B cell (primary cell): ENCODE measurements around the gene PRRG2. TPM values are rescaled to one million over a fixed set of nuclear protein-coding genes. Genes with fewer than 3 reads are reported as not detected.

Experiments
- ATAC-seq: fragments of 200-7000 bp; cut with Tn5 transposase; one replicate; pipeline ENCODE4 v1.10.0; 2021; ENCODE audit warnings: low read depth, mild to moderate bottlenecking, moderate number of reproducible peaks, moderate library complexity
- CTCF ChIA-PET: fragments of 350-600 bp; sonication (Branson Sonifier 250); formaldehyde crosslinking; loops from one replicate; lab custom pipeline; 2021; ENCODE audit warnings: antibody characterized with exemption, inconsistent platforms; lab: Charles Lee
- POLR2A ChIA-PET: fragments of 350-600 bp; sonication (Branson Sonifier 250); formaldehyde crosslinking; loops from one replicate; lab custom pipeline; 2021; ENCODE audit warnings: antibody characterized with exemption; lab: Charles Lee
- DNase-seq: peaks from one replicate; pipeline ENCODE4 v3.0.0; 2013
- H2AFZ ChIP-seq: 2 replicates; pipeline ENCODE4 v1.6.1; 2012; ENCODE audit warnings: mild to moderate bottlenecking, low read depth, low read length; ENCODE audit not compliant: insufficient read depth, poor library complexity, severe bottlenecking
- H3K27ac ChIP-seq, 2 donors: 1 replicate in 1 of 2; 2 replicates in 1 of 2; pipeline ENCODE4 v1.5.1; 2012 to 2013; ENCODE audit warnings: low read length in 2 of 2, mild to moderate bottlenecking in 2 of 2, moderate library complexity in 1 of 2
- H3K27me3 ChIP-seq, 4 experiments: fragments of 200-600 bp in 1 of 4; sonication (generic) in 1 of 4; replicated peaks in 1 of 4; 1 replicate in 2 of 4; 2 replicates in 2 of 4; pipeline versions ENCODE4 v1.6.1 to v1.7.0; 2013 to 2016; ENCODE audit warnings: low read length in 3 of 4, mild to moderate bottlenecking in 2 of 4, mixed read lengths in 1 of 4, moderate library complexity in 1 of 4; ENCODE audit not compliant: insufficient read depth in 4 of 4, control insufficient read depth in 3 of 4; ENCODE audit errors: control extremely low read depth in 1 of 4
- H3K36me3 ChIP-seq, 2 experiments: replicated peaks in 1 of 2; 1 replicate in 1 of 2; 2 replicates in 1 of 2; pipeline versions ENCODE4 v1.6.1 to v1.7.1; 2013; ENCODE audit warnings: low read length in 1 of 2; ENCODE audit not compliant: insufficient read depth in 2 of 2, control insufficient read depth in 1 of 2; ENCODE audit errors: control extremely low read depth in 1 of 2, extremely low read depth in 1 of 2
- H3K4me1 ChIP-seq, 2 donors: fragments of 200-600 bp in 1 of 2; sonication (generic) in 1 of 2; 1 replicate in 1 of 2; 2 replicates in 1 of 2; pipeline versions ENCODE4 v1.5.1 to v1.6.1; 2013 to 2017; ENCODE audit warnings: low read length in 2 of 2; ENCODE audit not compliant: control insufficient read depth in 2 of 2, insufficient read depth in 2 of 2
- H3K4me2 ChIP-seq: replicated peaks from 2 replicates; pipeline ENCODE3; 2012; ENCODE audit warnings: mild to moderate bottlenecking, low read depth, low read length; ENCODE audit not compliant: poor library complexity, severe bottlenecking
- H3K4me3 ChIP-seq, 5 experiments: fragments of 200-600 bp in 1 of 5; sonication (generic) in 1 of 5; 1 replicate in 3 of 5; 2 replicates in 2 of 5; pipeline versions ENCODE4 v1.5.1 to v1.7.0; 2011 to 2016; ENCODE audit warnings: low read length in 4 of 5, mild to moderate bottlenecking in 4 of 5, low read depth in 2 of 5, control low read depth in 1 of 5, moderate library complexity in 1 of 5; ENCODE audit not compliant: insufficient read depth in 1 of 5; ENCODE audit errors: control extremely low read depth in 1 of 5, extremely low read depth in 1 of 5
- H3K79me2 ChIP-seq: fragments of 200-600 bp; sonication (generic); one replicate; pipeline ENCODE4 v1.6.0; 2016; ENCODE audit warnings: low read length; ENCODE audit not compliant: control insufficient read depth, insufficient read depth
- H3K9ac ChIP-seq: fragments of 200-600 bp; sonication (generic); 2 replicates; pipeline ENCODE4 v1.6.1; 2017; ENCODE audit warnings: mild to moderate bottlenecking, low read length, moderate library complexity
- H3K9me3 ChIP-seq, 3 donors: one replicate each; pipeline versions ENCODE4 v1.6.1 to v1.7.1; 2013; ENCODE audit warnings: low read length in 2 of 3; ENCODE audit not compliant: control insufficient read depth in 2 of 3, insufficient read depth in 1 of 3; ENCODE audit errors: control extremely low read depth in 1 of 3
- H4K20me1 ChIP-seq: 2 replicates; pipeline ENCODE4 v1.6.0; 2012; ENCODE audit warnings: mild to moderate bottlenecking, low read length; ENCODE audit not compliant: insufficient read depth, control insufficient read depth, poor library complexity, severe bottlenecking
- H3K27ac Mint-ChIP-seq: one replicate; pipeline ENCODE4 v1.8.0; 2021; ENCODE audit warnings: mixed read lengths
- H3K27me3 Mint-ChIP-seq: one replicate; pipeline ENCODE4 v1.8.0; 2021; ENCODE audit warnings: mixed read lengths
- H3K4me1 Mint-ChIP-seq: one replicate; pipeline ENCODE4 v1.8.0; 2021; ENCODE audit warnings: mixed read lengths
- H3K4me3 Mint-ChIP-seq: one replicate; pipeline ENCODE4 v1.8.0; 2021; ENCODE audit warnings: mixed read lengths
- H3K9me3 Mint-ChIP-seq: one replicate; pipeline ENCODE4 v1.8.0; 2022; ENCODE audit warnings: mixed read lengths; ENCODE audit not compliant: insufficient read depth
- EZH2 ChIP-seq: IDR thresholded peaks from 2 replicates; pipeline ENCODE4 v1.6.1; 2012; ENCODE audit warnings: borderline replicate concordance, low read depth, mild to moderate bottlenecking, moderate library complexity, low read length; ENCODE audit not compliant: insufficient read depth, poor library complexity, severe bottlenecking
- WGBS: methylation state at CpG from one replicate; pipeline ENCODE4 v1.1.5; 2013; ENCODE audit warnings: missing lambda C conversion rate; ENCODE audit not compliant: insufficient coverage; 5-methylcytosine and 5-hydroxymethylcytosine counted together
- intact Hi-C: fragments of 100-400 bp; cut with micrococcal nuclease; formaldehyde crosslinking; loops from one replicate; pipeline ENCODE4 v1.10.0; 2022
- polyA plus RNA-seq: library from polyadenylated mRNA; depleted of rRNA; stranded (reverse); fragments of >200 nt; gene quantifications from 2 replicates; pipeline ENCODE4 v1.2.3, GENCODE V29; 2012
- total RNA-seq, 2 donors: library from RNA; stranded (reverse); fragments of 120-200 nt in 1 of 2; gene quantifications; 1 replicate in 1 of 2; 2 replicates in 1 of 2; pipeline versions ENCODE4 v1.2.3 to v1.2.4, GENCODE V29; 2013 to 2022
- TF ChIP-seq, protein P1 (sequence below): fragments of 200-600 bp; IDR thresholded peaks from one replicate; pipeline ENCODE4 v1.8.0; 2022; ENCODE audit warnings: antibody characterized with exemption, mild to moderate bottlenecking

The PRRG2 gene
- total and polyA plus RNA-seq, 2 donors (not counting 1 experiment from before 2014, with no cell fraction given) = 1.1 to 4.4 TPM

DNA sequence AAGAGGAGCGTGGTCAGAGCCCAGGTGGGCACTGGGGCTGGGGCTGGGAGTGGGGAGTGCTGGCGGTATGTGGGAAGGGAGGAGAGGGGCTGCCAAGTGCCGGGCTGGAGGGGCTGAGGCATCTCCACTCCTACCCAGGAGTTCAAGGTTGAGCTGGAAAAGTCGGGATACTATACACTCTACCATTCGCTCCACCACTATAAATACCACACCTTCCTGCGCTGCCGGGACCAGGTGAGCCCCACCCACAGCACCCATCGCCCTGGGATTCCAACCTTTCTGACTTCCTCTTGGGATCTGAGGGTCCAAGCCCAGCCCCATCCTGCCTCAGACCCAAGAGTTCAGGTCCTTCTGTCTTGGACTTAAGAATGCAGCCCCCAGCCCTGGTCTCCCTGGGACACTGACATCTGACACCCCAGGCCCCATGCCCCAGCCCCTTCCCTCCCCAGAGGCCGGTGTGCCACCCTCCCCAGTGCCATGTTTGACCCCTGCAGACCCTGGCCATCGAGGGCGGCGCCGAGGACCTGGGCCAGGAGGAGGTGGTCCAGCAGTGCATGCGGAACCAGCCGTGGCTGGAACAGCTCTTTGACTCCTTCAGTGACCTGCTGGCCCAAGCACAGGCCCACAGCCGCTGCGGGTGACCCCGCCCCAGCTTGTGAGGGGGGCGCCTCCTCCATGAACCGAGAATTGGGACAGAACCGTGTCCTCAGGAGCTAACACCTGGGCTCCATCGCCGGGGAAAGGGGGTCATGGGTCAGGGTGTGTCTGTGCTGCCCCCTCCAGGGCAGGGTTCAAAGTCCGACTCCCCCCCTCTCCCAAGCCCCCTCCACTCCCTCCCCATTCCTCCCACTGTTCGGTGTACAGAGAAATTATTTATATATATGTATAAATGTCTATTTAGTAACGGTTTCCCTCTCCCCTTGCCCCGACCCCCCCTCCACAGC lies 44.1 kb downstream of the PRRG2 start:
- DNase-seq (no peak), ATAC-seq (no peak)
- no peaks in the 10 kb centered on the region for H3K27me3 ChIP-seq
- no peak overlapping the region for H2AFZ ChIP-seq
- no peak overlapping the region for H3K27ac ChIP-seq
- 97% methylated on average over 15 of the region's 27 CpGs for WGBS
- ChIA-PET POLR2A (interaction anchor here (0.5 to 1.3 kb wide), 2 partner anchors 15 to 395 kb away, joined by 3 to 6 read pairs; partner anchors contain the start of gene RRAS), CTCF (no interaction called here)
- Mint-ChIP-seq H3K27ac (no peak overlapping the region), H3K4me3 (no peak overlapping the region), H3K27me3 (no peaks in the 10 kb centered on the region), H3K9me3 (no peaks in the 10 kb centered on the region), H3K4me1 (no peaks in the 10 kb centered on the region)
- H3K9me3 ChIP-seq = no peaks in the 10 kb centered on the region
- no peak overlapping the region for H3K9ac ChIP-seq
- no peak overlapping the region for H3K4me2 ChIP-seq
- peaks cover 14% of the 10 kb centered on the region for H3K79me2 ChIP-seq
- H4K20me1 ChIP-seq = peaks cover 33% of the 10 kb centered on the region
- intact Hi-C loops = no loop called here
- H3K4me1 ChIP-seq = no peaks in the 10 kb centered on the region
- peaks cover 0 to 21% of the 10 kb centered on the region in 2 experiments for H3K36me3 ChIP-seq
- no peak overlapping the region for H3K4me3 ChIP-seq
- no peak for TF ChIP-seq EZH2
- TF ChIP-seq, protein P1, sequence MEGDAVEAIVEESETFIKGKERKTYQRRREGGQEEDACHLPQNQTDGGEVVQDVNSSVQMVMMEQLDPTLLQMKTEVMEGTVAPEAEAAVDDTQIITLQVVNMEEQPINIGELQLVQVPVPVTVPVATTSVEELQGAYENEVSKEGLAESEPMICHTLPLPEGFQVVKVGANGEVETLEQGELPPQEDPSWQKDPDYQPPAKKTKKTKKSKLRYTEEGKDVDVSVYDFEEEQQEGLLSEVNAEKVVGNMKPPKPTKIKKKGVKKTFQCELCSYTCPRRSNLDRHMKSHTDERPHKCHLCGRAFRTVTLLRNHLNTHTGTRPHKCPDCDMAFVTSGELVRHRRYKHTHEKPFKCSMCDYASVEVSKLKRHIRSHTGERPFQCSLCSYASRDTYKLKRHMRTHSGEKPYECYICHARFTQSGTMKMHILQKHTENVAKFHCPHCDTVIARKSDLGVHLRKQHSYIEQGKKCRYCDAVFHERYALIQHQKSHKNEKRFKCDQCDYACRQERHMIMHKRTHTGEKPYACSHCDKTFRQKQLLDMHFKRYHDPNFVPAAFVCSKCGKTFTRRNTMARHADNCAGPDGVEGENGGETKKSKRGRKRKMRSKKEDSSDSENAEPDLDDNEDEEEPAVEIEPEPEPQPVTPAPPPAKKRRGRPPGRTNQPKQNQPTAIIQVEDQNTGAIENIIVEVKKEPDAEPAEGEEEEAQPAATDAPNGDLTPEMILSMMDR = no peak

DNA sequence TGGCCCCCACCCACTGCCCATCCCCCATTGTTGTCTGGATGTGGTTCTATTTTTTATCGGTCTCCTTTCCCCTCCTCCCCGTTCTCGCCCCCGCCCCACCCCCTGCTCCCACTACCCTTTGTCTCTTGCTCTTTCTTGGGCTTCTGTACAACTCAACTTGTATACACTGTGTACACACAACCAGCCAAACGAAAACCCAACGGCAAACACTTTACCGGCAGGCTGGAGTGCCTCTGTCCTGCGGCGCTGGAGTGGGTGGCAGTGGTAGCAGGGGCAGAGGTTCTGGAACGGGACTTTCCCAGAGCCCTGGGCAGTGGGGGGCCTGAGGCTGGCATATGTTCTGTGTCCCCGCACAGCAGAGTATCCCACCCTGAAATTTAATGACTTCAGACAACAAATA lies 45.1 kb downstream of the PRRG2 start:
- ChIA-PET CTCF (no interaction called here), POLR2A (interaction anchor here (1.3 kb wide), 1 partner anchor 14 kb away, joined by 6 read pairs; the partner anchor contains the start of gene RRAS)
- Mint-ChIP-seq H3K27me3 (no peaks in the 10 kb centered on the region), H3K27ac (no peak overlapping the region), H3K4me3 (no peak overlapping the region), H3K4me1 (no peaks in the 10 kb centered on the region), H3K9me3 (no peaks in the 10 kb centered on the region)
- no peak overlapping the region for H3K4me2 ChIP-seq
- 100% methylated on average over 6 of the region's 11 CpGs for WGBS
- no peaks in the 10 kb centered on the region for H3K9me3 ChIP-seq
- H3K27me3 ChIP-seq = no peaks in the 10 kb centered on the region
- no peak overlapping the region for H2AFZ ChIP-seq
- no peak overlapping the region for H3K4me3 ChIP-seq
- H3K27ac ChIP-seq = no peak overlapping the region
- intact Hi-C loops = no loop called here
- TF ChIP-seq EZH2 = no peak
- TF ChIP-seq, protein P1 = no peak
- ATAC-seq (no peak), DNase-seq (no peak)
- no peaks in the 10 kb centered on the region for H3K4me1 ChIP-seq
- H3K79me2 ChIP-seq = peaks cover 9% of the 10 kb centered on the region
- H3K36me3 ChIP-seq = peaks cover 0 to 15% of the 10 kb centered on the region in 2 experiments
- H3K9ac ChIP-seq = no peak overlapping the region
- peaks cover 24% of the 10 kb centered on the region for H4K20me1 ChIP-seq
